ENCODE measurements around the gene SNX15.
"Not testable (repeated sequence)": the region's sequence is repeated elsewhere in the genome, so short reads cannot be mapped to it uniquely, and the experiment has no call there.

Gene SNX15

GRCh38 chr11:65016705-65017104 lies 10.5 kb upstream of the SNX15 start:
- DNase-seq: no peak

DNA sequence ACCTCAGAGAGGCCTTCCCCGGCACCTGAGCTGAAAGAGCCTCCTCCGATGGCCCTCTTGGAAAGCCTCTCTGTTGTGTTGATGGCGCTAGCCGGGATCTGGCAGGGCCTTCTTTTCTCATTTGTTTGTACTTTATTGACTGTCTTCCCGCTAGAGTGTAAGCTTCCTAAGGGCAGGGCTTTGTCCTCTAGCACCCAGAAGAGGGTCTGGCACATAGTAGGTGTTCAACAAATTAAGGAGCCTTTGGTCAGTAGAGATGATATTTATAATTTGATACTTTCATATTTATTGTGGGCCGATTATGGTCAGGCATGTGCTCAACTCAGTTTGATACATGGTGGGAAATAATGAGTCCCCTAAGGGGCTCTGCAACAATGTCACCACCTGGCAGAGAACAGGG lies 9.3 kb upstream of the SNX15 start:
- DNase-seq: no peak

DNA sequence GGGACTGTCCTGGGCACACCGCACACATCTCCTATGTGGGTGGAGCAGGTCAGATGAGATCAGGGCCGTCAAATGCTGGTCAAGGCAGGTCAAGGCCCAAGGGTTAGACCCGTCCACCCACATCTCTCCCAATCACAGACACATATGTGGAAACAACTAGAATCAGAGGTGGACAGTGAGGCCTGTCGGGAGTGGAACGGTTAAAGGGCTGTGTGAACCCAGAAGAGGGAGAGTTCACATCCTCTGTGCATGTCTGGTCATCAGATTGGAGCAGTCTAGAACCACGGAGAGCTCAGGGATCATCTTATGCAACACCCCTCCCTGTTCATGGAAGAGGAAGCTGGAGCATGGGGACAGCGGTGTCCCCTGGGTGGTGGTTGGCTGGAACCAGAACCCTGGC lies 7.4 kb upstream of the SNX15 start:
- no peak for DNase-seq

DNA sequence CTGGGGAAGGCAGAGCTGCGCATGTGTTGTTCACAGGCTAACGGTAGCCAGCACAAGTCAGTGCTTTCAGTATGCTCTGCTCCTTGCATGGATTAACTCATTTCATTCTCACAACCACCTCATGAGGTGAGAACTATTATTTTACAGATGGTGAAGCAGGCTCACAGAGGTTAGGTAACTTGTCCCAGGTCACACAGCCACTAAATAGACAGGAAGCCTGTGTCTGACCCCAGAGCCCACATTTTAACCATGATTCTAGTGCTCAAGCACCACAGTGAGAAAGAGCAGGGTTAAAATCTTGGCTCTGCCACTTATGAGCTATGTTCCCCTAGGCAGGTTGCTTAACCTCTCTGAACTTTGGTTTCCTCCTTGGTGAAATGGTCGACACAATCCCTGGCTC lies 6.2 kb upstream of the SNX15 start:
- DNase-seq: no peak

DNA sequence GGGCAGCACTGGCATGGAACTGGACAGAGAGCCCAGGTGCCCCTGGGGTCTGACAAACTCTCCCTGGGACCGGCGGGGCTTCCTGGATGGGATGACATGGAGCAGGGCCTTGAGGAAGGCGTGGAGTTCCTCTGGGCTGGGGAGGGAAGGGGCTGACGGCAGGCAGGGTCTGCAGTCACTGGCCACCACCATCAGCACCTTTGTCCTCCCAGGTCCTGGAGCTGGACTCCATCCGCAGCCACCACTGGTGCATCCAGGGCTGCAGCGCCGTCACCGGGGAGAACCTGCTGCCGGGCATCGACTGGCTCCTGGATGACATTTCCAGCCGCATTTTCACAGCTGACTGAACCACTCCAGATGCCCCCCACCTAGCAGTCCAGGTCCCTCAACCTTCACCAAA lies 5.7 kb upstream of the SNX15 start:
- DNase-seq: no peak

DNA sequence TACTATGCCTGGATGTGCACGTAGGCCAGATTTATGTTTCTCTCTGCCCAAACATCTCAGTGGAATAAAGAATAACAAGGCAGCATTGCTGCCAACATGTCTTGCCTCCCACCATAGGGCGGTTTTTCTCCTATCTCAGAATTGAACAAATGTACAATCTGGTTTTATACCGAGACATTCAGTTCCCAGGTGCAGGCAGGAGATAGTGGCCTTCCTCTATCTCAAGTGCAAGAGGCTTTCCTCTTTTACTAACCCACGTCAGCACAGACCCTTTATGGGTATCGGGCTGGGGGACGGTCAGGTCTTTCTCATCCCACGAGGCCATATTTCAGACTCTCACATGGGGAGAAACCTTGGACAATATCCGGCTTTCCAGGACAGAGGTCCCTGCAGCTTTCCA lies 3.7 kb upstream of the SNX15 start:
- DNase-seq: not testable (repeated sequence)

DNA sequence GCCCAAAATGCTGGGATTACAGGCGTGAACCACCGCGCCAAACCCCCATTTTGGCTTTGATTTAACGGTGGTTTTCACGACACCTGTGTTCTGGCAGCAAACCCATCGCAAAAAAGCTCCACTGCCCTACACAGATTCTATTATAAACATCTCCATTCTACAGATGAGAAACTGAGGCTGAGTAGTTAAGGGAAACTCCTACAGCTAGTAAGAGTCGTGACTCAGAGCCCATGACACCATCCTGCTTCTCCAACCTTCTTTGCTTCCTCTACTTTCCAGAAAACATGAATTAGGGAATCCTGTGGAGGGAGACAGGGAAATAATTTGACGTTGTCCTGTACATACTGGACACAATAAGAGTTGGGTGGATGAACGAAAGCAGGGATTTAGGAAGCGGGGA lies 429 bp upstream of the SNX15 start:
- DNase-seq: no peak

DNA sequence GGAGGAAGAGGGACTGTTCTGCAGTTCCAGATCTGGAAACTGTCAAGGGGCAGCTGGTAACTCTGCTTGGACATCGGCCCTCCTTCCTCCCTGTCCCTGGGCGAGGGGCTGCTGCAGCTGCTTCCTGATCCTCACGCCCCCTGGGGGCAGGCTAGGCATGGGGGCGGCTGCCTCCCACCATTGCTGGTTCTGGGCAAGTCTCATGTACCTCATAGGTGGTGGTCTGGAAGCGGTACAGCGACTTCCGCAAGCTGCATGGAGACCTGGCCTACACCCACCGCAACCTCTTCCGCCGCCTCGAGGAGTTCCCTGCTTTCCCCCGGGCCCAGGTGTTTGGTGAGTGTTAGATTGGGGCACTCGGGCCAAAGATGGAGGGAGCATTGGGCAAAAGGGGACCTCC lies 5.0 kb downstream of the SNX15 start:
- DNase-seq: no peak

DNA sequence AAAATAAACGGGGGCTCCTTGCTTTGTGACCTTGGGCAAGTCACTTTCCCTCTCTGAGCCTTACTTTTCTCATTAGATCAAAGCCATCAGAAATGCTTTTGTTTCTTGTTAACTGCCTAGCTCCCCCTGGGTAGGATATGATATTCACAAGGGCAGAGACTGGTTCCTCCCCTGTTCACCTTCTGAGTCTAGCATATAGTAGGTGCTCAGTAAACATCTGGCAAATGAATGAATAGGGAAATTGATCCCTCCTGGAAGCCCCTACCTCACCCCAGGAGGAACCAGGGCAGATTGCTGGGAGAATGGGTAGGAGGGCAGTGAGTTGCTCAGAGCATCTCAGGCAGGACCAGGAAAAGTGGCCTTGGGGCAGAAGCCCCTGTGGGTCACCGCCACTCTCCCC lies 7.2 kb downstream of the SNX15 start:
- no peak for DNase-seq

DNA sequence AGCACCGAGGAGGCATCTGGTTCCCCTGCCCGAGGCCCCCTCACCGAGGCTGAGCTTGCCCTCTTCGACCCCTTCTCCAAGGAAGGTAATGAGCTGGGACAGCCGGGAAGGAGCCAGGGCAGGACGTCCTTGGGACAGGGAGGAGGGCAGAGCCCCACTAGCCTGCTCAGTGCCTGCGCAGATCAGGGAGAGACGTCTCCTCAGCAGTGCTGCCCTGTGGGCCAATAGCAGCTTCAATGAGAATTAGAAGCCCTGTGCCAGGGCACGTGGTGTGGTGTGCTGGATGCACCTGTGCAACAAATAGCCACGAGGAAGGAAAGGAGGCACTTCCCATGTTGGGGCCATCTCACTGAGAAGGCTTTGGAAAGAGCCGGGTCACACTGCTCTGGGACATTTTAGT lies 8.3 kb downstream of the SNX15 start:
- DNase-seq: no peak

DNA sequence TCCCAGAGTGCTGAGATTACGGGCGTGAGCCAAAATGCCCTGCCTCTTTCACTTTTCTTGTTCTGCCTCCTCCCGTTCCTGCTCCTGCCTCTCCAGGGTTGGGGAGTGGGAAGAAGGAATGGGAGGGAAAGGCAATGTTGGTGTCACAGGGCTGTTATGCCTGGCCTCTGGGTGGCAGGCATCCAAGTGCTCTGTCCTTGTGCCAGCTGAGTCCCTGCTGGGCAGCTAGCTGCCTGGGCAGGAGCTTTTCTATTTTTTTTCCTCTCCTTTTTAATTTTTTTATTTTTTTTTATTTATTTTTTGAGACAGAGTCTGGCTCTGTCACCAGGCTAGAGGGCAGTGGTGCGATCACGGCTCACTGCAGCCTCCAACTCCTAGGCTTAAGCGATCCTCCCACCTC lies 9.7 kb downstream of the SNX15 start:
- no peak for DNase-seq

DNA sequence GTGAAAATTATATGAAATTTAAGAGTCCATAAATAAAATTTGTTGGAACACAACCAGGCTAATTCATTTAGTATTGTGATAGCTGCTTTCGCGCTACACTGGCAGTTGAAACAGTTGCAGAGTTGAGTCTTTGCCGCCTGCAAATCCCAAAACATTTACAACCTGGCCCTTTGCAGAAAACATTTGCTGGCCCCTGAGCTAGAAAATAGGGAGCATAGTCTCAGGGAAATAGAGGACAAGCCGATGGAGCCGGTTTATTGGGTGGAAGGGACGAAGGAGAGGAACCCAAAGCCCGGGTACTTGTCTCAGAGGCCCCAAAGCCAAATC lies 13.2 kb downstream of the SNX15 start:
- no peak for DNase-seq

GRCh38 chr11:65040847-65041622 lies 13.8 kb downstream of the SNX15 start, which contains the start of gene SAC3D1:
SAC3D1 (plus strand) TSS chr11:65041210; CDS start chr11:65041293, 83 bp downstream.
- peak; percentile 95 for DNase-seq

- DNase-seq: no peak
Measured at GRCh38 chr11:65042891-65043290, 15.7 kb downstream of the SNX15 start.

DNA sequence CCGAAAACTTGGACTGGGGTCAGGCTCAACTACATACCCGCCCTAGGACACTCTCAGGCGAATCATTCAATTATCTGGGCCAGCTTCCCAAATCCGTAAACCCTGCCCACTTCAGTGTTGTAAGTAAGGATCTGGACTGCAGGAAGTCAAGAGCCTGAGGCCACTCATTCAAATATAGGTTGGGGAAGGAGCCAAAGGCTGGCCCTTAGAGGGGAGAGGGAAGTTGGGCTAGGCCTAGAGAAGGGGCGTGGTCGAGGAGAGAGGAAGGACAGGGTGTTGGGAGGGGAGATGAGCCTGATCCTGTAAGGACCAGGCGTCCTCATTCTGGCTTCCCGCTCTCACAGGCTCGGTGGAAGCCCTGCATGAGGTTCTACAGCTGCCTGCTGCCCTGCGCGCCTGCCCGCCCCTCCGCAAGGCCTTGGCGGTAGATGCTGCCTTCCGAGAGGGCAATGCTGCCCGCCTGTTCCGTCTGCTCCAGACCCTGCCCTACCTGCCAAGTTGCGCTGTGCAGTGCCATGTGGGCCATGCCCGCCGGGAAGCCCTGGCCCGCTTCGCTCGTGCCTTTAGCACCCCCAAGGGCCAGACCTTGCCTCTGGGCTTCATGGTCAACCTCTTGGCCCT lies 16.8 kb downstream of the SNX15 start:
- no peak for DNase-seq

GRCh38 chr11:65045061-65045460 lies 17.8 kb downstream of the SNX15 start:
- DNase-seq: no peak

DNA sequence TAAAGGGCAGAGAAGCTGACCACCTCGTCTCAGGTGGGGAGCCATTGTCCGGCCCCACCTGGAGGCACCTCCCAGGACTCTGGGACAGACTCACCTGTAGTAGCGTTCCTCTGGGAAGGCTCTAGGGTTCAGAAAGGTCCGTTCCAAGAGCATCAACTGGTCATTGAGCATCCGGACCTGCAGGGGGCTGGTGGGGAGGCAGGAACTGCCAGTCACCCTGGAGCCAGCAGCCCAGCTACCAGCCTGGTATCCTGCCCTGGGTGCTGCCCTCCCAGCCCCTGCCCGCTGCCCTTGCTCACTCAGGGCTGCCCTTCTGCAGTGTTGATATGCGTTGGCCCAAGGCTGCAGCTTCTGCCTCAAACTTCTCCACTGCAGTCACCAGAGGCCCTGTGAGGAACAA lies 18.5 kb downstream of the SNX15 start:
- DNase-seq: no peak

- peak; percentile 41 for DNase-seq
Measured at GRCh38 chr11:65047581-65048422, 20.6 kb downstream of the SNX15 start.

DNA sequence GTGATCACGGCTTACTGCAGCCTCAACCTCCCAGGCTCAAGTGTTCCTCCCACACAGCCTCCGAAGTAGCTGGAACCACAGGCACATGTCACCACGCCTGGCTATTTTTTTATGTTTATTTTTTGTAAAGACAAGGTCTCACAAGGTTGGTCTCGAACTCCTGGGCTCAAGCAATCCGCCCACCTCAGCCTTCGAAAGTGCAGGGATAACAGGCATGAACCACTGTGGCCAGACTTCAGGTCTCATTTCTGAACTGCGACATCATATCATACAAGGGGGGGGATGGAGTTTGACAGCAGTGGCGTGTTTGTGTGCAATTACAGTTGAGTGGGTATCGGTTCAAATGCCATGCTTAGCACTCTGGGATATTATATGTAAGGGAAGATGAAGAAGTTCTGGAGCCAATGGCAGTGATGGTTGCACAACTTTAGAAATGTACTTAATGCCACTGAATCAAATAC lies 24.2 kb downstream of the SNX15 start:
- no peak for DNase-seq

DNA sequence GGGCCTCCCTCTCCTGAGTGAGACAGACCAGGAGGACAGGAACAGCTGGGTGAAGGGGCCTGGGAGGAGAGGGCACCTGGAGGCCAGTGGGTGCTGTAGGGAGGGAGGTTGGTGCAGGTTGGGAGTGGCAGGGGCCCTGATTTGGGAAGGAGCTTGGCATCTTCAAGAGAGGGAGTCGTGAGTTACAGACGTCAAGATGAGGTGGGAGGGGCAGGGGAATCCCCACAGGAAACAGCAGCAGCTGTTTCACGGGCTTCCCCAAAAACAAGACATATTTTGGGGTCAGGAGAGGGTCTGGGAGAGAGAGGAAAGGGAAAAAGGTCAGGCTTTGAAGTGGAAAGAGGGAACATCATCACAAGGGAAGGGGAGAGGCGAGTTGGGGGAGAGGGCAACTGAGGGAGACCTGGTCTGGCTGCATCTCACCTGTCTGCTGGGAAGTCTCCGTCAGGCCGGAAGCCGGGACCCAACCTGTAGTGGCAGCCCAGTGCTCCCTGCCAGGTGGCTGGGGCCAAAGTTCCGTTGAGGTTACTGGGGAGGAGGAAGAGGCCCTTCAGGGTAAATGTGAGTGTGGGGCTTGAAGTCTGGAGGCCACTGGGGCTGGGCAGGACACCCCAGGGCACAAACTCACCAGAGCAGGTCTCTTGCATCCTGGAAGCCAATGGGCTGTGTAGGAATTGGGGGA lies 26.7 kb downstream of the SNX15 start:
- no peak for DNase-seq

DNA sequence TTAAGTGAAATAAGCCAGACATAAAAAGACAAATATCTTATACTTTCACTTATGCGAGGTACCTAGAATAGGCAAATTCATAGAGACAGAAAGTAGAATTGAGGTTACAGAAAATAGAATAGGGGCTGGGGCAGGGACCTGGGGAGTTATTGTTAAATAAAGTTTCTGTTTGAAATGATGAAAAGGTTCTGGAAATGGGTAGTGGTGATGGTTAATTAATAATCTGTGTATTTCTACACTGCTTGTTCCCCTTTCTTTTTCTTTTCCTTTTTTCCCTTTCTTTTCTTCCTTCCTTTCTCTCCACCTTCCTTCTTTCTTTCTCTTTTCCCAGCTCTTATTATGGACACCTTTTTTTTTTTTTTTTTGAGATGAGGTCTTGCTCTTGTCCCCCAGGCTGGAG lies 28.3 kb downstream of the SNX15 start:
- no peak for DNase-seq

DNA sequence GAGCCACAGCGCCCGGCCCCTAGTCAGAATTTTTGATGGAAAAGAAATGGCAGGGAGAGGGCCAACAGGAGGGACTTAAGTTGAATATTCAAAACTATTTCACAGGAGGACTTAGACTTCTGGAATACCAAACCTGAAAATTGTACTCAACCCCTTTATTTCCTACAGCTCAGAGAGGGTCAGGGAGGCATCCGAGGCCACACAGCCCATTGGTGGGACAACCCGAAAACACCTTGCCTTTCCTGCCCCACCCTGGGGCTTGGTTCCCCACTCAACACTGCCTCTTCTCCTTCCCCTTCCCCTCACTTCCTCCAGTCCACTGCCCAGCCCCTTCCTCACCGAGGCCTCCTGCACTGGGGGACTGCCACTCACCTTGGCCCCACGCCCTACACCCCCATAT lies 29.8 kb downstream of the SNX15 start:
- DNase-seq: no peak

DNA sequence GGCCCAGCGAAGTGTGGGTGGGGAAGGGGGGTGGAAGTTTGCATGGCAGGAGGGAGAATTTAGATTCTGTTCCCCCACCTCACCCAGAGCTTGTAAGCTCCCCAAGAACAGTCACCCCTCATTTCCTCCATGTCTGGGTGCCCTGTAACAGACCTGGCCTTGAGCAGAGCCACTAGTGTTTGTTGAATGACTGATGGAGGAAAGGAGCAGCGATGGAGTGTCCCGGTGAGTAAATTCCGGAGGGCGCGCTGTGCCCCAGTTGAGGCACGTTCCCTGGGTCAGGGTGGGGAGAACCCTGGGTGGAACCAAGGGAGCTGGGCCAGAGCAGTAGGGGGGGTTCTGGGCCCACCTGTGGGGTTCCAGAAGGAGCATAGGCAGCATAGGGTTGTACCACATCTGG lies 30.3 kb downstream of the SNX15 start:
- no peak for DNase-seq
